ENCODE data around the gene DISP1.
"Not testable (repeated sequence)": the region's sequence is repeated elsewhere in the genome, so short reads cannot be mapped to it uniquely, and the experiment has no call there.

DNA sequence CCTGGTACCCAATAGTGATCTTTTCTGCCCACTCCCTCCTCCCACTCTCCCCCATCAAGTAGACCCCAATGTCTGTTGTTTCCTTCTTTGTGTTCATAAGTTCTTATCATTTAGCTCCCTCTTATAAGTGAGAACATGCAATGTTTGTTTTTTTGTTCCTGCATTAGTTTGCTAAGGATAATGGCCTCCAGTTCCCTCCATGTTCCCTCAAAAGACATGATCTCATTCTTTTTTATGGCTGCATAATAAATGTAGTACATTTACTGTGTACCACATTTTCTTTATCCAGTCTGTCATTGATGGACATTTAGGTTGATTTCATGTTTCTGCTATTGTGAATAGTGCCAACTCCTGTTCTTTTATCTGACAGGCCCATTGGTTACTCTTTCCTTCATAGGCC is 35.7 kb downstream of the DISP1 start:
- TF ChIP-seq, protein P1, sequence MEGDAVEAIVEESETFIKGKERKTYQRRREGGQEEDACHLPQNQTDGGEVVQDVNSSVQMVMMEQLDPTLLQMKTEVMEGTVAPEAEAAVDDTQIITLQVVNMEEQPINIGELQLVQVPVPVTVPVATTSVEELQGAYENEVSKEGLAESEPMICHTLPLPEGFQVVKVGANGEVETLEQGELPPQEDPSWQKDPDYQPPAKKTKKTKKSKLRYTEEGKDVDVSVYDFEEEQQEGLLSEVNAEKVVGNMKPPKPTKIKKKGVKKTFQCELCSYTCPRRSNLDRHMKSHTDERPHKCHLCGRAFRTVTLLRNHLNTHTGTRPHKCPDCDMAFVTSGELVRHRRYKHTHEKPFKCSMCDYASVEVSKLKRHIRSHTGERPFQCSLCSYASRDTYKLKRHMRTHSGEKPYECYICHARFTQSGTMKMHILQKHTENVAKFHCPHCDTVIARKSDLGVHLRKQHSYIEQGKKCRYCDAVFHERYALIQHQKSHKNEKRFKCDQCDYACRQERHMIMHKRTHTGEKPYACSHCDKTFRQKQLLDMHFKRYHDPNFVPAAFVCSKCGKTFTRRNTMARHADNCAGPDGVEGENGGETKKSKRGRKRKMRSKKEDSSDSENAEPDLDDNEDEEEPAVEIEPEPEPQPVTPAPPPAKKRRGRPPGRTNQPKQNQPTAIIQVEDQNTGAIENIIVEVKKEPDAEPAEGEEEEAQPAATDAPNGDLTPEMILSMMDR (IDR thresholded peaks at IDR 0.05) = not testable (repeated sequence)
- not testable (repeated sequence) for TF ChIP-seq POLR2A (IDR thresholded peaks at IDR 0.05)

Data from Peyer's patch (tissue), 4 donors.